ENCODE measurements around the gene ADGRG7.

Gene ADGRG7

GRCh38 chr3:100600181-100601042 is 9.0 kb upstream of the ADGRG7 start:
- no peak for DNase-seq

- DNase-seq = no peak
Measured at GRCh38 chr3:100602506-100603444, 6.6 kb upstream of the ADGRG7 start.

GRCh38 chr3:100603469-100603868 is 5.9 kb upstream of the ADGRG7 start:
- no peak for DNase-seq

- no peak for DNase-seq
Measured at GRCh38 chr3:100605358-100605757, 4.0 kb upstream of the ADGRG7 start.

- no peak for DNase-seq
Measured at GRCh38 chr3:100606894-100607512, 2.4 kb upstream of the ADGRG7 start.

- no peak for DNase-seq
Measured at GRCh38 chr3:100609963-100610362, 562 bp downstream of the ADGRG7 start.

- no peak for DNase-seq
Measured at GRCh38 chr3:100611221-100611620, 1.8 kb downstream of the ADGRG7 start.

- no peak for DNase-seq
Measured at GRCh38 chr3:100613721-100614390, 4.5 kb downstream of the ADGRG7 start.

GRCh38 chr3:100614941-100615340 is 5.5 kb downstream of the ADGRG7 start:
- DNase-seq = no peak

- no peak for DNase-seq
Measured at GRCh38 chr3:100615684-100616083, 6.3 kb downstream of the ADGRG7 start.

GRCh38 chr3:100621251-100621650 is 11.8 kb downstream of the ADGRG7 start:
- DNase-seq = no peak

- DNase-seq = no peak
Measured at GRCh38 chr3:100627491-100627890, 18.1 kb downstream of the ADGRG7 start.

GRCh38 chr3:100629421-100630127 is 20.2 kb downstream of the ADGRG7 start:
- no peak for DNase-seq

GRCh38 chr3:100630664-100631063 is 21.3 kb downstream of the ADGRG7 start:
- DNase-seq = no peak

GRCh38 chr3:100631236-100631635 is 21.8 kb downstream of the ADGRG7 start:
- no peak for DNase-seq

GRCh38 chr3:100634493-100635272 is 25.3 kb downstream of the ADGRG7 start:
- DNase-seq = no peak

- no peak for DNase-seq
Measured at GRCh38 chr3:100635273-100635701, 25.9 kb downstream of the ADGRG7 start.

- no peak for DNase-seq
Measured at GRCh38 chr3:100637197-100637631, 27.8 kb downstream of the ADGRG7 start.

- DNase-seq = no peak
Measured at GRCh38 chr3:100640633-100641032, 31.2 kb downstream of the ADGRG7 start.

- no peak for DNase-seq
Measured at GRCh38 chr3:100641471-100642032, 32.2 kb downstream of the ADGRG7 start.

- DNase-seq = no peak
Measured at GRCh38 chr3:100645913-100646312, 36.5 kb downstream of the ADGRG7 start.

Data from stimulated activated CD4-positive, alpha-beta T cell treated with anti-CD3 and anti-CD28 coated beads, Interleukin-4, amount 100 ng/mL, for 24 hours (primary cell).